H9 (cell line): Measurements from ENCODE around the gene LRMDA. TPM values are rescaled to one million over a fixed set of nuclear protein-coding genes. Genes with fewer than 3 reads are reported as not detected.

ENCODE experiments used
- DNase-seq: peaks from one replicate; pipeline ENCODE4 v3.0.0-alpha.2; 2017
- H2AFZ ChIP-seq: one replicate; pipeline ENCODE4 v1.6.1; 2013; ENCODE audit warnings: mild to moderate bottlenecking, low read length, control low read depth, moderate library complexity
- H2AK5ac ChIP-seq: 2 replicates; pipeline ENCODE4 v1.6.1; 2013; ENCODE audit warnings: low read length, control low read depth, mixed read lengths; ENCODE audit not compliant: insufficient read length
- H2BK120ac ChIP-seq: one replicate; pipeline ENCODE4 v1.6.1; 2013; ENCODE audit warnings: low read depth, mild to moderate bottlenecking, low read length, control low read depth, inconsistent platforms; ENCODE audit not compliant: poor library complexity, severe bottlenecking
- H2BK12ac ChIP-seq: 2 replicates; pipeline ENCODE4 v1.6.1; 2013; ENCODE audit warnings: low read length, control low read depth, mixed read lengths, low read depth; ENCODE audit not compliant: insufficient read length
- H2BK15ac ChIP-seq: 2 replicates; pipeline ENCODE4 v1.6.1; 2013; ENCODE audit warnings: low read depth, low read length, control low read depth
- H2BK20ac ChIP-seq: one replicate; pipeline ENCODE4 v1.6.1; 2013; ENCODE audit warnings: low read depth, mild to moderate bottlenecking, low read length, control low read depth, inconsistent platforms; ENCODE audit not compliant: poor library complexity, severe bottlenecking
- H2BK5ac ChIP-seq: 2 replicates; pipeline ENCODE4 v1.6.1; 2013; ENCODE audit warnings: low read length, control low read depth, mixed read lengths; ENCODE audit not compliant: insufficient read length
- H3K14ac ChIP-seq: 2 replicates; pipeline ENCODE4 v1.6.1; 2013; ENCODE audit warnings: low read length, control low read depth; ENCODE audit not compliant: insufficient read depth
- H3K18ac ChIP-seq: 2 replicates; pipeline ENCODE4 v1.6.1; 2013; ENCODE audit warnings: low read depth, mild to moderate bottlenecking, mixed read lengths, low read length, control low read depth; ENCODE audit not compliant: insufficient read length
- H3K23ac ChIP-seq: 2 replicates; pipeline ENCODE4 v1.6.1; 2013; ENCODE audit warnings: low read length, control low read depth, mixed read lengths, low read depth; ENCODE audit not compliant: insufficient read length
- H3K23me2 ChIP-seq: 2 replicates; pipeline ENCODE4 v1.6.1; 2013; ENCODE audit warnings: low read depth, mild to moderate bottlenecking, mixed read lengths, low read length, control low read depth; ENCODE audit not compliant: insufficient read length, poor library complexity, severe bottlenecking
- H3K27ac ChIP-seq: 2 replicates; pipeline ENCODE4 v1.5.1; 2013; ENCODE audit warnings: low read length, control low read depth, mixed read lengths, low read depth; ENCODE audit not compliant: insufficient read length
- H3K27me3 ChIP-seq: 2 replicates; pipeline ENCODE4 v1.6.1; 2013; ENCODE audit warnings: low read length, control low read depth, inconsistent platforms; ENCODE audit not compliant: insufficient read depth
- H3K4ac ChIP-seq: 2 replicates; pipeline ENCODE4 v1.6.1; 2013; ENCODE audit warnings: low read depth, mild to moderate bottlenecking, control low read depth, inconsistent platforms, low read length, moderate library complexity
- H3K4me1 ChIP-seq: 2 replicates; pipeline ENCODE4 v1.6.1; 2013; ENCODE audit warnings: low read length, control low read depth, inconsistent platforms; ENCODE audit not compliant: insufficient read depth
- H3K4me2 ChIP-seq: 2 replicates; pipeline ENCODE4 v1.6.1; 2013; ENCODE audit warnings: low read length, control low read depth, mixed read lengths; ENCODE audit not compliant: insufficient read length, insufficient read depth
- H3K56ac ChIP-seq: 2 replicates; pipeline ENCODE4 v1.6.1; 2013; ENCODE audit warnings: low read depth, mild to moderate bottlenecking, mixed read lengths, low read length, control low read depth; ENCODE audit not compliant: insufficient read length
- H3K79me1 ChIP-seq: 2 replicates; pipeline ENCODE4 v1.6.1; 2013; ENCODE audit warnings: low read depth, mild to moderate bottlenecking, moderate library complexity, low read length, control low read depth, inconsistent platforms; ENCODE audit not compliant: insufficient read depth, poor library complexity, severe bottlenecking
- H3K79me2 ChIP-seq: 2 replicates; pipeline ENCODE4 v1.6.1; 2013; ENCODE audit warnings: low read length, control low read depth, inconsistent platforms; ENCODE audit not compliant: insufficient read depth
- H3K9ac ChIP-seq: 2 replicates; pipeline ENCODE4 v1.6.1; 2013; ENCODE audit warnings: low read length, control low read depth, mixed read lengths; ENCODE audit not compliant: insufficient read length; ENCODE audit errors: extremely low read depth
- H3K9me3 ChIP-seq: one replicate; pipeline ENCODE4 v1.6.1; 2013; ENCODE audit warnings: low read depth, low read length, inconsistent platforms; ENCODE audit not compliant: control insufficient read depth
- H3T11ph ChIP-seq: one replicate; pipeline ENCODE4 v1.6.1; 2013; ENCODE audit warnings: mild to moderate bottlenecking, low read length, control low read depth, inconsistent platforms
- H4K20me1 ChIP-seq: one replicate; pipeline ENCODE4 v1.6.1; 2013; ENCODE audit not compliant: control insufficient read depth, insufficient read length, insufficient read depth
- H4K5ac ChIP-seq: 2 replicates; pipeline ENCODE4 v1.6.1; 2013; ENCODE audit warnings: low read depth, mild to moderate bottlenecking, mixed read lengths, low read length, control low read depth; ENCODE audit not compliant: insufficient read length
- H4K8ac ChIP-seq: replicated peaks from 2 replicates; pipeline ENCODE4 v1.6.1; 2013; ENCODE audit warnings: low read length, control low read depth, mixed read lengths, low read depth; ENCODE audit not compliant: insufficient read length
- H4K91ac ChIP-seq: 2 replicates; pipeline ENCODE4 v1.6.1; 2013; ENCODE audit warnings: low read depth, mild to moderate bottlenecking, moderate library complexity, mixed read lengths, low read length, control low read depth; ENCODE audit not compliant: insufficient read length
- H3K27ac Mint-ChIP-seq, 3 experiments: 2 replicates in 2 of 3; 3 replicates in 1 of 3; pipeline ENCODE4 v1.8.0; 2020 to 2021; ENCODE audit warnings: mixed read lengths in 3 of 3, mild to moderate bottlenecking in 1 of 3, moderate library complexity in 1 of 3
- H3K27me3 Mint-ChIP-seq: 2 replicates; pipeline ENCODE4 v1.8.0; 2021; ENCODE audit warnings: low read depth, mild to moderate bottlenecking, moderate library complexity, mixed read lengths
- H3K36me3 Mint-ChIP-seq, 3 experiments: 2 replicates in 2 of 3; 3 replicates in 1 of 3; pipeline ENCODE4 v1.8.0; 2020 to 2021; ENCODE audit warnings: low read depth in 3 of 3, mixed read lengths in 3 of 3; ENCODE audit not compliant: insufficient read depth in 1 of 3
- H3K4me1 Mint-ChIP-seq, 2 experiments: 2 replicates each; pipeline ENCODE4 v1.8.0; 2020; ENCODE audit warnings: mixed read lengths in 2 of 2
- H3K4me3 Mint-ChIP-seq, 2 experiments: 2 replicates in 1 of 2; 3 replicates in 1 of 2; pipeline ENCODE4 v1.8.0; 2020 to 2021; ENCODE audit warnings: mild to moderate bottlenecking in 2 of 2, mixed read lengths in 2 of 2, moderate library complexity in 1 of 2
- H3K9me3 Mint-ChIP-seq, 2 experiments: 2 replicates in 1 of 2; 3 replicates in 1 of 2; pipeline ENCODE4 v1.8.0; 2020; ENCODE audit warnings: mild to moderate bottlenecking in 2 of 2, mixed read lengths in 2 of 2, moderate library complexity in 1 of 2
- WGBS: extraction: QIAGEN DNeasy Blood & Tissue Kit; methylation state at CpG from one replicate; pipeline ENCODE4 v1.1.7; 2013; ENCODE audit warnings: missing lambda C conversion rate, low lambda C conversion rate, mixed read lengths; ENCODE audit not compliant: insufficient read length; ENCODE audit errors: extremely low coverage; 5-methylcytosine and 5-hydroxymethylcytosine counted together
- total RNA-seq: library from RNA; stranded (reverse); gene quantifications from 2 replicates; pipeline ENCODE4 v1.2.1, GENCODE V29; 2021
- TF ChIP-seq, protein P1 (sequence below): fragments of 200-600 bp; sonication (generic); conservative IDR thresholded peaks from 3 replicates; pipeline ENCODE4 v1.8.0; 2021; ENCODE audit warnings: antibody characterized with exemption, mild to moderate bottlenecking

LRMDA gene
- total RNA-seq, 1 experiment from 2014 or later: 1.8 TPM

DNA sequence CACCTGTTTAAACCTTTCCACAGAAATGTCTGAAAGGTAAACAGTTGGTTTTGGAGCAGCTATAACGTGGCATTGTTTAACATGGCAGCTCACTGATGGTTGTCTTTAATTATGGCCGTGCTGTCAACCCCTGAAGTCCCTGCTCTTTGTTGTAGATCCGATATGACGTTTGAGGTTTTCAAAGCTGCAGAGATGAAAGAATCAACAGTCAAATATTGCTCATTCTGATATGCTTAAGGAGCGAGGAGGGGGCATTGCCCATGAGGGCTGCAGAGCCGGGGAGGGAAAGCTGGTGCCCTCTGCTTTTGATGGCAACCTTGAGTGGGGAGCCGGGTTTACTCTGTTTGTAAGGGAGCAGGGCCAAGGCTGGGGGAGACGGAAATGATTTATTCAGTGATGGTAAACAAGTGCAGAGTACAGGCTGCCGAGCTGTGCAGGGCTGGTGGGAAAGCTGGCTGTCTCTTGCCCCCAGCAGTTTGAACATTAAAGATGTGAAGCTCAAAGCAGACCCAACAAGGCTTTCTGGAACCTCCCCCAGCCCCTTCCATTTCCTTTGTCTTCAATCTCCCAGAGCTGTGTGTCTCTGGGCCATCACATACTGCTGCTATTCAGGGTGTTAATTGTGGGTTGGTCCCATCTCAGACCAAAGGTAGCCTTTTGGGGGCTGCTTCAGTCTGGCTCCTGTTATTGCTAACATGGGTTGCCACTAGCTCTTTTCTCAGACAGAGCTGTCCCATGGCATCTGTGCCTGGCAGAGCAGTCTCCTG lies 345.5 kb downstream of the LRMDA start:
- Mint-ChIP-seq H3K27me3 (no peaks in the 10 kb centered on the region; the same call in 1 of the 2 replicates), H3K36me3 (no peaks in the 10 kb centered on the region)

More for the DNA sequence above, 345.5 kb downstream of the LRMDA start:
- Histone ChIP-seq H3T11ph (no peak overlapping the region), H4K91ac (no peak overlapping the region), H2BK5ac (no peak overlapping the region), H3K56ac (no peak overlapping the region), H3K79me1 (no peaks in the 10 kb centered on the region), H2AK5ac (no peak overlapping the region), H3K27me3 (no peaks in the 10 kb centered on the region), H2AFZ (no peak overlapping the region), H4K5ac (no peak overlapping the region), H2BK20ac (no peak overlapping the region), H2BK12ac (no peak overlapping the region), H3K4me1 (0 out of 2 replicates have a peak, but pooled peaks cover 2% of the 10 kb centered on the region), H4K8ac (no peak overlapping the region), H3K27ac (no peak overlapping the region), H3K4me2 (no peak overlapping the region), H3K23me2 (no peaks in the 10 kb centered on the region), H3K79me2 (no peaks in the 10 kb centered on the region), H4K20me1 (no peaks in the 10 kb centered on the region), H2BK120ac (no peak overlapping the region), H3K9ac (no peak overlapping the region), H3K9me3 (no peaks in the 10 kb centered on the region), H3K14ac (no peak overlapping the region), H2BK15ac (no peak overlapping the region), H3K4ac (no peak overlapping the region), H3K18ac (no peak overlapping the region), H3K23ac (no peak overlapping the region)
- peaks cover 5 to 13% of the 10 kb centered on the region in 2 experiments for H3K4me1 Mint-ChIP-seq
- no peak for DNase-seq
- H3K27ac Mint-ChIP-seq: no peak overlapping the region
- no CpG with 5 or more reads among the region's 9 CpGs for WGBS
- no peak overlapping the region for H3K4me3 Mint-ChIP-seq
- H3K9me3 Mint-ChIP-seq: no peaks in the 10 kb centered on the region
- TF ChIP-seq, protein P1, sequence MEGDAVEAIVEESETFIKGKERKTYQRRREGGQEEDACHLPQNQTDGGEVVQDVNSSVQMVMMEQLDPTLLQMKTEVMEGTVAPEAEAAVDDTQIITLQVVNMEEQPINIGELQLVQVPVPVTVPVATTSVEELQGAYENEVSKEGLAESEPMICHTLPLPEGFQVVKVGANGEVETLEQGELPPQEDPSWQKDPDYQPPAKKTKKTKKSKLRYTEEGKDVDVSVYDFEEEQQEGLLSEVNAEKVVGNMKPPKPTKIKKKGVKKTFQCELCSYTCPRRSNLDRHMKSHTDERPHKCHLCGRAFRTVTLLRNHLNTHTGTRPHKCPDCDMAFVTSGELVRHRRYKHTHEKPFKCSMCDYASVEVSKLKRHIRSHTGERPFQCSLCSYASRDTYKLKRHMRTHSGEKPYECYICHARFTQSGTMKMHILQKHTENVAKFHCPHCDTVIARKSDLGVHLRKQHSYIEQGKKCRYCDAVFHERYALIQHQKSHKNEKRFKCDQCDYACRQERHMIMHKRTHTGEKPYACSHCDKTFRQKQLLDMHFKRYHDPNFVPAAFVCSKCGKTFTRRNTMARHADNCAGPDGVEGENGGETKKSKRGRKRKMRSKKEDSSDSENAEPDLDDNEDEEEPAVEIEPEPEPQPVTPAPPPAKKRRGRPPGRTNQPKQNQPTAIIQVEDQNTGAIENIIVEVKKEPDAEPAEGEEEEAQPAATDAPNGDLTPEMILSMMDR: no peak
